ENCODE data around the gene RNF14. TPM values are rescaled to one million over a fixed set of nuclear protein-coding genes. Genes with fewer than 3 reads are reported as not detected.

Gene RNF14
- total RNA-seq, 4 donors from 2014 or later = 72.6 to 115 (median 96.9) TPM

DNA sequence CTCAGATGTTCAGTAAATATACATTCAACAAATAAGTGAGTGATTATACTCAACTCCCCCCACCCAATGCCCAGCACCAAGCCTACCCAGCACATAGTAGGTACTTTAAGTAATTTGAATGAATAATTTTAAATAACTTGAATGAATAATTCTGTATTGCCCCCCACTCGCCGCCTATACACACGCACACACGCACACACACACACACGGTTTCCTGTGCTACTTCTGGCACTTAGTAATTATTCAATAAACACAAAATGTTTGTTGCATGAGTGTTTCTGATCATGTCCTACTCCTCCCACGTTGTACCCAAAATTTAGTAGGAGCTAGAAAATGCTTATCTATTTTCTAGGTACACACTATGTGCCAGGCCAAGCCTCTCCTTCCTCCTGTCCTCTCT is 27.1 kb upstream of the RNF14 start:
- WGBS, 2 donors (ENCODE audit: low coverage in 1 of 2) = 77 to 93% methylated on average over 6 of the region's 6 CpGs
- no peaks in the 10 kb centered on the region for H3K9me3 ChIP-seq
- H3K27ac ChIP-seq = peak overlapping the region in 3 of 4 donors; percentile 3 to 44 (median 22)
- no peak for TF ChIP-seq POLR2AphosphoS5 (IDR thresholded peaks at IDR 0.05)
- TF ChIP-seq, protein P1, sequence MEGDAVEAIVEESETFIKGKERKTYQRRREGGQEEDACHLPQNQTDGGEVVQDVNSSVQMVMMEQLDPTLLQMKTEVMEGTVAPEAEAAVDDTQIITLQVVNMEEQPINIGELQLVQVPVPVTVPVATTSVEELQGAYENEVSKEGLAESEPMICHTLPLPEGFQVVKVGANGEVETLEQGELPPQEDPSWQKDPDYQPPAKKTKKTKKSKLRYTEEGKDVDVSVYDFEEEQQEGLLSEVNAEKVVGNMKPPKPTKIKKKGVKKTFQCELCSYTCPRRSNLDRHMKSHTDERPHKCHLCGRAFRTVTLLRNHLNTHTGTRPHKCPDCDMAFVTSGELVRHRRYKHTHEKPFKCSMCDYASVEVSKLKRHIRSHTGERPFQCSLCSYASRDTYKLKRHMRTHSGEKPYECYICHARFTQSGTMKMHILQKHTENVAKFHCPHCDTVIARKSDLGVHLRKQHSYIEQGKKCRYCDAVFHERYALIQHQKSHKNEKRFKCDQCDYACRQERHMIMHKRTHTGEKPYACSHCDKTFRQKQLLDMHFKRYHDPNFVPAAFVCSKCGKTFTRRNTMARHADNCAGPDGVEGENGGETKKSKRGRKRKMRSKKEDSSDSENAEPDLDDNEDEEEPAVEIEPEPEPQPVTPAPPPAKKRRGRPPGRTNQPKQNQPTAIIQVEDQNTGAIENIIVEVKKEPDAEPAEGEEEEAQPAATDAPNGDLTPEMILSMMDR (IDR thresholded peaks at IDR 0.05) = no peak
- TF ChIP-seq POLR2A (IDR thresholded peaks at IDR 0.05) = no peak
- no peak for TF ChIP-seq EP300 (IDR thresholded peaks at IDR 0.05)
- no peak for ATAC-seq
- no peaks in the 10 kb centered on the region for H3K27me3 ChIP-seq
- H3K4me3 ChIP-seq = no peak overlapping the region
- H3K36me3 ChIP-seq = peaks cover 0 to 33% of the 10 kb centered on the region in 2 donors
- H3K4me1 ChIP-seq = peaks cover 0 to 35% (median 9%) of the 10 kb centered on the region in 3 donors

DNA sequence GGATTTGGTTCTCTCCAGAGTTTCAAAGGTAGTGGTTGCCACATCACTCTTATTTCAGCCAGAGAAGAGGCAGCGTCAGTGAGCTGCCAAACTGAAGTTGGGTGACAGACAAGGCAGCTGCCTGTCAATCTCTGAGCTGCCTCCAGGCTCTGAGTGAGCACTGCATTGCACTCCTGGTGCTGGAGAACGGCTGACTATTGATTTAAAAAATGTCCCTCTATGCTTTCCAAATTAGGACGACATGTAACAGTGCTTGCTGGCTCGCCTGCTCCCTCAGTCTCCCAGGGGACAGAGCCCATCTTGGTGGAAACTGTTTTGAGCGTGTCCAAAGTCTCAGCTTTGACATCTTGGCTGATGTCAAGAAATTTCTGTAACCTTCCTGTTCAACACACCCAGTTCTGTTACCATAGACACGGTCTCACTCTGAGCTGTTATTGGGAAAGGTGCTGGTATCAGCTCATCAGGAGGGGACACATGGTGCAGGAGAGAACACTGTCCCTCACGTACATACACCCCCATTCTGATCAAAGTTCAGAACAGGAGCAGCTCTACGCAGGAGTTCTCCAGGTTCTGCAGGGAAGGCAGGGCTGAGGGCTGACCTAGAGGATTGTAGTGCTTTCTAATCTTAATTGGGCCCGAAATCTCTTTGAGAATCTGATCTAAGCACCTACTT is 26.6 kb upstream of the RNF14 start:
- Histone ChIP-seq H3K36me3 (peaks cover 0 to 28% of the 10 kb centered on the region in 2 donors), H3K27ac (peak overlapping the region in 2 of 4 donors; percentile 3 to 22), H3K4me3 (no peak overlapping the region), H3K27me3 (no peaks in the 10 kb centered on the region), H3K4me1 (peaks cover 0 to 35% (median 9%) of the 10 kb centered on the region in 3 donors), H3K9me3 (no peaks in the 10 kb centered on the region)
- no peak for TF ChIP-seq POLR2AphosphoS5 (IDR thresholded peaks at IDR 0.05)
- TF ChIP-seq, protein P1 (IDR thresholded peaks at IDR 0.05) = no peak
- no peak for TF ChIP-seq POLR2A (IDR thresholded peaks at IDR 0.05)
- ATAC-seq = peak; percentile 10
- 52 to 59% methylated on average over 4 to 8 of the region's 9 CpGs for WGBS, 2 donors (ENCODE audit: low coverage in 1 of 2)

DNA sequence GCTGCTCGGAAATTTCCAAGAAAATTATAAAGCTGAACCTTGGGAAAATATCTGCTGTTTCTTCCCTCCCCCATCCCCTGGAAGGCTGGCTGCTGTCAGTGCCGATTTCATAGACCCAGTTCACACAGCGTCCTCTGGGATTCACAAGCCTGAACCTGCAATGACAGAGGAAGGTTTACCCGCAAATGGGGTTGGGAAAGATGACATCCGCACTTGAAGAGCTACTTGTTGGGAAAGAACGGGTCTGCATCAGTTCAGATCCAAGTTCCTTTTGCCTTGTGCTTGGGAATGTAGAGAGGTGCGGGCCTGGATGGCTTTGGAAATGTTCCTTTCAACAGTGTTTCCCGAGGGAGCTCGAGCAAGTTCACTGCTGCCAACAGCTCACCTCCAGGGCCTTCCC is 24.8 kb upstream of the RNF14 start:
- WGBS, 2 donors (ENCODE audit: low coverage in 1 of 2) = 75 to 79% methylated on average over 7 of the region's 9 CpGs

DNA sequence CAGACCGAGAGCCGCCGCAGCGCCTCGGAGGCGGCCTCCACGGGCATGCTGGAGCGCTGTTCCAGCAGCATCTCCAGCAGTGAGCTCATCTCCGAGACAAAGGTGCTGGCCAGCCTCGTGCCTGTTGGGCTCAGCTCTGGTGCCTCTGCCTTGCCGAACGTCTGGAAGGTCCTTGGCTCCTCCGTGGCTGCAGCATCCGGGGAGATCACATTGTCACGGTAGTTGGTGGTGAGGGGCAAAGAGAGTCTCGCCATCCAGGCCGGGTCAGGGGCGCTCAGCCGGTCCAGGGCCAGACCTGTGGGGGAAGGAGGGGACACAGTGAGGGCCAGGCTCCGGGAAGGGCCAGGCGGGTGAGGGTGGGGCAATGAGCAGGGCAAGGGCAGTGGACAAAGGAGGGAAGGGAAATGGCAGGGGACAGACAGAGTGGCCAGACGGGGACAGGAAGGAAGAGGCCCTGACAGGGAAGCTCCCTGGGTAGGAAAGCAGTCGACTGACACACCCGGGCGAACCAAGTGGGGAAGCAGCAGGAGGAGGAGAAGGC is 23.3 kb upstream of the RNF14 start:
- Histone ChIP-seq H3K36me3 (peaks cover 0 to 13% of the 10 kb centered on the region in 2 donors), H3K4me3 (no peak overlapping the region), H3K27me3 (no peaks in the 10 kb centered on the region), H3K4me1 (peaks cover 0 to 35% (median 9%) of the 10 kb centered on the region in 3 donors), H3K9me3 (no peaks in the 10 kb centered on the region), H3K27ac (peak overlapping the region in 2 of 4 donors; percentile 20 to 32)
- ATAC-seq = peak; percentile 44
- TF ChIP-seq, protein P1 (IDR thresholded peaks at IDR 0.05) = no peak
- TF ChIP-seq POLR2A (IDR thresholded peaks at IDR 0.05) (no peak), EP300 (IDR thresholded peaks at IDR 0.05) (no peak), POLR2AphosphoS5 (IDR thresholded peaks at IDR 0.05) (no peak)
- WGBS, 2 donors (ENCODE audit: low coverage in 1 of 2) = 35 to 36% methylated on average over 4 to 6 of the region's 25 CpGs

More for the DNA sequence above, 24.8 kb upstream of the RNF14 start:
- Histone ChIP-seq H3K36me3 (peaks cover 0 to 10% of the 10 kb centered on the region in 2 donors), H3K4me3 (no peak overlapping the region), H3K27ac (no peak overlapping the region), H3K4me1 (peaks cover 0 to 35% (median 9%) of the 10 kb centered on the region in 3 donors), H3K9me3 (no peaks in the 10 kb centered on the region), H3K27me3 (no peaks in the 10 kb centered on the region)
- ATAC-seq = no peak
- no peak for TF ChIP-seq POLR2A (IDR thresholded peaks at IDR 0.05)
- no peak for TF ChIP-seq EP300 (IDR thresholded peaks at IDR 0.05)
- TF ChIP-seq, protein P1 (IDR thresholded peaks at IDR 0.05) = no peak
- no peak for TF ChIP-seq POLR2AphosphoS5 (IDR thresholded peaks at IDR 0.05)

DNA sequence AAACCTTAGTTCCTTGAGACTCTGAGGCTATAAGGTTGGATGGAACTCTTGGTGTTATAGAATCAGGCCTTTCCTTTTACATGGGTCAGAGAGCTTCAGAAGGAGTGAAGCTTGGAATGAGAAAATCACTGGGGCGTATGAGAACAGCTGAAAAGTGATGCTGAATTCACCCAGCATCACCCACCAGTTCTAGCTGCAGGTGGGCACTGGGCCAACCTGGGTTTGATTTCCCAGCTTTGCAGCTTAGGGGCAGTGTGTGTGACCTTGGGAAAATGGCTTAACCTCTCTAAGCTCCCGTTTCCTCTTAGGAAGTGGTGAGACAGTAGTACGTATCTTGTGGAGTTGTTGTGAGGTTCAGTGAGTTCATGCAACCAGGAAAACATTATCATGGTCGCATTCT is 21.6 kb upstream of the RNF14 start:
- Histone ChIP-seq H3K4me3 (no peak overlapping the region), H3K36me3 (peaks cover 0 to 16% of the 10 kb centered on the region in 2 donors), H3K4me1 (peaks cover 0 to 20% (median 6%) of the 10 kb centered on the region in 3 donors), H3K9me3 (no peaks in the 10 kb centered on the region), H3K27ac (no peak overlapping the region), H3K27me3 (no peaks in the 10 kb centered on the region)
- 80 to 86% methylated on average over 1 to 3 of the region's 4 CpGs for WGBS, 2 donors (ENCODE audit: low coverage in 1 of 2)
- no peak for TF ChIP-seq POLR2A (IDR thresholded peaks at IDR 0.05)
- no peak for TF ChIP-seq POLR2AphosphoS5 (IDR thresholded peaks at IDR 0.05)
- TF ChIP-seq EP300 (IDR thresholded peaks at IDR 0.05) = no peak
- TF ChIP-seq, protein P1 (IDR thresholded peaks at IDR 0.05) = no peak
- no peak for ATAC-seq

Measured in gastroesophageal sphincter (tissue), 4 donors.